Left renal cortex interstitium (tissue), 4 donors: ENCODE data around the gene PRRG4. TPM values are rescaled to one million over a fixed set of nuclear protein-coding genes. Genes with fewer than 3 reads are reported as not detected.

ENCODE experiments used
- DNase-seq, 4 donors: peaks; one replicate each; pipeline ENCODE4 v3.0.0-alpha.2; 2013; ENCODE audit warnings: low read depth in 4 of 4, low spot score in 2 of 4, missing footprints in 1 of 4
- polyA plus RNA-seq, 4 donors: library from polyadenylated mRNA; unstranded; fragments of 120-200 nt; gene quantifications; one replicate each; pipeline ENCODE4 v1.2.1, GENCODE V29; 2013; ENCODE audit not compliant: insufficient read length in 4 of 4

PRRG4 gene
- polyA plus RNA-seq, 4 donors, result 5.5 to 7.4 (median 6.4) TPM

DNA sequence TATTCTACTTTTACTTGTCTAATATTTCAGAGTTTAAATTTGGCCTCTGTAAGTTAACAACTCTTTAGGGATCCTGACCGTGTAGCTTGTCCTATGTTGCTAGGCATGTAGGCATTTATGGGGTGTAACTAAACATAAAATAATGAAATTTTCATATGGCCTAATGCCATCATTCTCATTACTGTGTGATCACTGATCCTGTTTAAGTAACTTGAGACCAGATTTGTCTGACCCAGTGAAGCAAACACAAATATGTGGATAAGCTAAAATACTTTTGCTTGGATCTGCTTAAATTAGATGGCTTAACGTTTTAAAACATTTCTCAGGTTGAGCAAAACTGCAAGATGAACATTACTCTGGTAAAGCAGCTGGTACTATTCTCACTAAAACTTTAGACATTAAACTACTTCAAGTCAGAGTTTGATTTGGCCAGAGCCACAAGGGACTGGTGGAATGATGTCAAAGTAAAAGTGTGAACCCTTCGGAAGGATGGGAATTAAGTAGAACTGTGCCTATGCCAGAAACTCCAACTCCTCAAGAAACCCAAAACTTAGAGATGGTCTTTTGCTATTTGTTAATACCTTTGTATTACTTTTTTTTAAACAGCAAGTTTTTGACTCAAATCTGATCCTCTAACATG is 75.4 kb downstream of the PRRG4 start:
- no peak for DNase-seq

Other genes starting within 250 kb of the PRRG4 start
- gene EIF3M, start 246.1 kb upstream of the PRRG4 start, polyA plus RNA-seq, result 100 to 1,000 TPM; 604 to 743 (median 657) TPM
- gene CCDC73, start 35.3 kb upstream of the PRRG4 start, polyA plus RNA-seq, result under 1 TPM; 0.22 to 0.33 (median 0.31) TPM
- 10 to 100 TPM; 35.0 to 43.0 (median 37.4) TPM for gene QSER1, start 62.9 kb downstream of the PRRG4 start, polyA plus RNA-seq
- gene DEPDC7, start 186.0 kb downstream of the PRRG4 start, polyA plus RNA-seq, result 1 to 10 TPM; 5.9 to 7.3 (median 6.5) TPM
- gene TCP11L1, start 209.6 kb downstream of the PRRG4 start, polyA plus RNA-seq, result 10 to 100 TPM in 2 of 4 donors, 1 to 10 TPM in 2; 8.5 to 14.1 (median 11.7) TPM